GM13977 (cell line): ENCODE measurements around the gene EDEM1.

Experiments used
- DNase-seq: peaks from one replicate; pipeline ENCODE4 v3.0.0; 2012; ENCODE audit warnings: low spot score
- in situ Hi-C: fragments of 300-500 bp; cut with MboI; formaldehyde crosslinking; loops from one replicate; pipeline ENCODE4 v1.12.0; 2022; ENCODE audit warnings: low sequenced_read_pairs, low pct_unique_long_range_greater_than_20kb, mixed read lengths, inconsistent platforms; ENCODE audit not compliant: unreplicated experiment
- TF ChIP-seq, protein P1 (sequence below): IDR thresholded peaks from 2 replicates; pipeline ENCODE4 v1.5.1; 2012; ENCODE audit warnings: mild to moderate bottlenecking, control low read depth; ENCODE audit not compliant: insufficient read depth; ENCODE audit errors: extremely low read depth, missing control alignments

The EDEM1 gene

GRCh38 chr3:5250467-5251195 lies 63.1 kb downstream of the EDEM1 start:
- DNase-seq = no peak
- TF ChIP-seq, protein P1, sequence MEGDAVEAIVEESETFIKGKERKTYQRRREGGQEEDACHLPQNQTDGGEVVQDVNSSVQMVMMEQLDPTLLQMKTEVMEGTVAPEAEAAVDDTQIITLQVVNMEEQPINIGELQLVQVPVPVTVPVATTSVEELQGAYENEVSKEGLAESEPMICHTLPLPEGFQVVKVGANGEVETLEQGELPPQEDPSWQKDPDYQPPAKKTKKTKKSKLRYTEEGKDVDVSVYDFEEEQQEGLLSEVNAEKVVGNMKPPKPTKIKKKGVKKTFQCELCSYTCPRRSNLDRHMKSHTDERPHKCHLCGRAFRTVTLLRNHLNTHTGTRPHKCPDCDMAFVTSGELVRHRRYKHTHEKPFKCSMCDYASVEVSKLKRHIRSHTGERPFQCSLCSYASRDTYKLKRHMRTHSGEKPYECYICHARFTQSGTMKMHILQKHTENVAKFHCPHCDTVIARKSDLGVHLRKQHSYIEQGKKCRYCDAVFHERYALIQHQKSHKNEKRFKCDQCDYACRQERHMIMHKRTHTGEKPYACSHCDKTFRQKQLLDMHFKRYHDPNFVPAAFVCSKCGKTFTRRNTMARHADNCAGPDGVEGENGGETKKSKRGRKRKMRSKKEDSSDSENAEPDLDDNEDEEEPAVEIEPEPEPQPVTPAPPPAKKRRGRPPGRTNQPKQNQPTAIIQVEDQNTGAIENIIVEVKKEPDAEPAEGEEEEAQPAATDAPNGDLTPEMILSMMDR = no peak
- in situ Hi-C loops = no loop called here

DNA sequence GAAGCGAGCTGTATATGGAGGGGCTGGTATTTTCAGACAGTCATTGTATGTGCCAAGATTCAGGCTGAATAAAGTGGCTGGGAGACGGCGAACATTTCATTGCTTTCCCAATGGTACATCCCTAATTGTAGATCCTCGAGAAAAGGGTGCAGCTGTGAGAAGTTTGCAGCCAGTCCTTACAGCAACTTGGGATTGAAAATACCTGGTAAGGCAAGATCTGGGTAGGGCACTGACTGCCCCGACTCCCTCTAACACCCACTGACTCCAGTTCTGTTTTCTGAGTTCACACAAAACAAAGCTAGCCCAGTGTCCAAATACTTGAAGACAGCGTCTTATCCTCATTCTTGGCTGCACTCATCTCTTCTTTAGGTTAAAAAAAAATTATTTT lies 63.7 kb downstream of the EDEM1 start:
- in situ Hi-C loops = no loop called here
- TF ChIP-seq, protein P1 = no peak
- no peak for DNase-seq

DNA sequence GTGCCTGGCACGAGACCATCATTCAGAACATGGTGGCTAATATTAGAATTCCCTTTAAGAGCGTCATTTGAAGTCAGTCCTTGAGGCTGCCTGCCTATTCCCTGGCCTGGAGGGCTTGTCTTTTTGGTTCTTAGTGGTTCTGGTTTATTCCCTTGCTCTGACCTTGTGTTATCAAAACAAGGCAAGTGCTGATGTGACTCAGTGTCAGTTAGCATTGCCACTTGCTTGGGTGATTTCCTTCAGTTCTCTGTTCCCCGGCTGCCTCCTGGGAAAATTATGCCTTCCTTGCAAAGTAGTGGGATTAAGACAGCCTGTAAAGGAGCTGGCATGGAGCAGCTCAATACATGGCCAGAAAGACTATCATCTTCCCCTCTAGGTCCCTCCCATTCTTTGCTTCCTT lies 64.6 kb downstream of the EDEM1 start:
- no peak for DNase-seq
- TF ChIP-seq, protein P1 = no peak
- in situ Hi-C loops = no loop called here

- in situ Hi-C loops = no loop called here
- TF ChIP-seq, protein P1 = no peak
- DNase-seq = no peak
These were observed 67.0 kb downstream of the EDEM1 start for GRCh38 chr3:5254281-5255048.

- DNase-seq = no peak
- in situ Hi-C loops = no loop called here
- TF ChIP-seq, protein P1 = no peak
These were observed 68.2 kb downstream of the EDEM1 start for GRCh38 chr3:5255404-5256344.

DNA sequence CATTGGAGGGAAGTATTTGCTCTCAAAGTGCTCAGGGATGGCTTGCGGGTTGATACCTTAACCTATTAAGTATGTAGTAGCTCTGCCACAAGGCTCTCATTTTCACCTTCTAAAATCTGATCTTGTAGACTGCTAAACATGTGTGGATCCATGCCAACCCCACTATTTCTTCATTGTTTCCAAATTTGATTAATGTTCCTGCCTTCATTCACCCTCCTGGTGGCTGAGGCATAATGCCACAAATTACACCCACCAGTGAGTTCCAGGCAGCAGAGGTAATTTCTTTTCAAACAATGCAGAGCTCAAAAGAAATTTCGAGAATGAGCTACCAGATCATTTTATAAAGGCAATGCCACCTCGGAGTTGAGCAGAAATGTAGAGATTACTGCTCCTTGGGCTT lies 71.0 kb downstream of the EDEM1 start:
- no peak for DNase-seq
- in situ Hi-C loops = no loop called here
- TF ChIP-seq, protein P1 = no peak
